ENCODE data around the gene CARMIL1. TPM values are rescaled to one million over a fixed set of nuclear protein-coding genes. Genes with fewer than 3 reads are reported as not detected.

CARMIL1 gene
- total and polyA plus RNA-seq, 2 of the 8 experiments (the other 6 are each of a cell fraction or from before 2014, with no cell fraction given), result 20.3 to 40.4 TPM

- FAIRE-seq (no peak), DNase-seq (ENCODE audit: low read depth in 1 of 2, low spot score in 2 of 2) (no peak)
- no peak overlapping the region for H4K8ac ChIP-seq (ENCODE audit: extremely low read depth, insufficient read depth, low read length)
- no peaks in the 10 kb centered on the region for H3K4me1 ChIP-seq (replicated peaks in 1 of 4; ENCODE audit: control insufficient read depth in 3 of 4, insufficient read depth in 4 of 4, low read length in 3 of 4)
- TF ChIP-seq SIX5 (IDR thresholded peaks at IDR 0.05; ENCODE audit: low read depth, low read length) (no peak), CEBPB (IDR thresholded peaks at IDR 0.05; ENCODE audit: low read depth, low read length) (no peak), CTCF (IDR thresholded peaks at IDR 0.05; ENCODE audit: control extremely low read depth in 1 of 3, insufficient read depth in 1 of 3, low read depth in 1 of 3, low read length in 3 of 3) (no peak)
- H3K4me3 ChIP-seq (ENCODE audit: extremely low read depth in 1 of 4, insufficient read depth in 2 of 4, low read depth in 3 of 4, low read length in 4 of 4), result no peak overlapping the region
- no peaks in the 10 kb centered on the region for H3K79me2 ChIP-seq (ENCODE audit: control insufficient read depth in 1 of 2, insufficient read depth in 2 of 2, low read length in 2 of 2)
- H3K27ac ChIP-seq (ENCODE audit: low read depth, low read length), result no peak overlapping the region
- no peak overlapping the region for H3K4ac ChIP-seq (replicated peaks; ENCODE audit: insufficient read length, low read depth, low read length)
- no peak overlapping the region for H4K5ac ChIP-seq (ENCODE audit: insufficient read length, low read depth, low read length)
- H4K20me1 ChIP-seq (replicated peaks in 1 of 2; ENCODE audit: control insufficient read depth in 1 of 2, insufficient read depth in 2 of 2, low read length in 2 of 2), result no peaks in the 10 kb centered on the region
- no peak overlapping the region for H2BK12ac ChIP-seq (ENCODE audit: low read depth, low read length)
- H2AK5ac ChIP-seq (ENCODE audit: low read depth, low read length), result no peak overlapping the region
- H3K23me2 ChIP-seq (ENCODE audit: low read depth, low read length), result no peaks in the 10 kb centered on the region
- H2BK120ac ChIP-seq (replicated peaks; ENCODE audit: low read depth, low read length), result no peak overlapping the region
- H4K91ac ChIP-seq (replicated peaks; ENCODE audit: insufficient read length, low read length), result no peak overlapping the region
- WGBS, 2 experiments (ENCODE audit: extremely low coverage in 1 of 2, insufficient coverage in 1 of 2, insufficient read length in 1 of 2, insufficient replicate concordance in 2 of 2, low coverage in 1 of 2, low lambda C conversion rate in 2 of 2, missing lambda C conversion rate in 1 of 2), result 89% methylated on average over 5 of the region's 5 CpGs; no CpG with 5 or more reads in 1 of the 2 experiments
- H3K18ac ChIP-seq (ENCODE audit: extremely low read depth, low read length), result no peak overlapping the region
- peaks cover 0 to 6% (median under 1%) of the 10 kb centered on the region in 4 experiments; a peak in 2 of 8 replicates for H3K36me3 ChIP-seq (ENCODE audit: control insufficient read depth in 2 of 4, insufficient read depth in 4 of 4, low read length in 3 of 4)
- ChIA-PET POLR2A (ENCODE audit: partially characterized antibody) (no interaction called here), CTCF (ENCODE audit: partially characterized antibody) (interaction anchor here (0.7 to 3.0 kb wide), 8 partner anchors 9 to 625 kb away, joined by 3 to 10 read pairs (median 4); partner anchors contain the start of gene CARMIL1)
- H2AFZ ChIP-seq (ENCODE audit: low read length), result no peak overlapping the region
- H3K9me3 ChIP-seq (ENCODE audit: insufficient read depth in 2 of 2, low read depth in 1 of 2, low read length in 1 of 2), result no peaks in the 10 kb centered on the region
- H3K9ac ChIP-seq (replicated peaks in 1 of 4; ENCODE audit: extremely low read depth in 1 of 4, low read depth in 3 of 4, low read length in 3 of 4), result no peak overlapping the region
- H2BK5ac ChIP-seq (ENCODE audit: low read depth, low read length), result no peak overlapping the region
- no peak overlapping the region for H3K23ac ChIP-seq (ENCODE audit: insufficient read length)
- no peaks in the 10 kb centered on the region for H3K79me1 ChIP-seq (ENCODE audit: low read depth, low read length)
- no peak overlapping the region for H3K4me2 ChIP-seq (ENCODE audit: insufficient read depth in 1 of 2, low read depth in 2 of 2, low read length in 2 of 2)
- H3K27me3 ChIP-seq (replicated peaks in 1 of 4; ENCODE audit: control insufficient read depth in 3 of 4, extremely low read depth in 1 of 4, insufficient read depth in 3 of 4, low read length in 3 of 4), result no peaks in the 10 kb centered on the region
- H2BK15ac ChIP-seq (ENCODE audit: low read length), result no peak overlapping the region
- no peak overlapping the region for H3K14ac ChIP-seq (ENCODE audit: insufficient read length)
- H2BK20ac ChIP-seq (ENCODE audit: low read length), result no peak overlapping the region
- no peak overlapping the region for H3K56ac ChIP-seq (replicated peaks; ENCODE audit: insufficient read length, low read depth, low read length)
Measured at GRCh38 chr6:25534942-25535631, 255.9 kb downstream of the CARMIL1 start.

Data from H1 (cell line).